Measurements from ENCODE around the gene RIN1. TPM values are rescaled to one million over a fixed set of nuclear protein-coding genes. Genes with fewer than 3 reads are reported as not detected.

RIN1 gene
- total and polyA plus RNA-seq, 9 of the 15 experiments (the other 6 are each of a cell fraction or from before 2014, with no cell fraction given), result 0.01 to 1.2 (median 0.45) TPM; not detected in 1

GRCh38 chr11:66365166-66365565 is 28.9 kb upstream of the RIN1 start:
- ChIA-PET CTCF (ENCODE audit: low intra/inter-chr PET ratio) (no interaction called here), POLR2A (interaction anchor here (1.2 to 3.3 kb wide), 2 partner anchors 14 to 53 kb away, joined by 3 to 16 read pairs; no protein-coding TSS in a partner anchor)
- BruUV-seq (replicated peaks), result no TSS peak
- Histone ChIP-seq H4K20me1 (replicated peaks; ENCODE audit: control insufficient read depth, insufficient read depth, low read length) (peaks cover 29% of the 10 kb centered on the region), H3K9me3 (replicated peaks; ENCODE audit: control insufficient read depth, insufficient read depth, low read depth, low read length) (no peaks in the 10 kb centered on the region), H3K79me2 (ENCODE audit: control insufficient read depth, insufficient read depth, low read length) (peaks cover 32% of the 10 kb centered on the region), H3K9ac (ENCODE audit: insufficient read depth in 1 of 2, low read depth in 2 of 2, low read length in 2 of 2) (0 out of 4 replicates have a peak overlapping the region, but pooled peaks of 1 of the 2 experiments have one; percentile 46), H3K27ac (ENCODE audit: extremely low read depth, low read depth, low read length) (no peak overlapping the region), H3K4me1 (replicated peaks in 1 of 2; ENCODE audit: control insufficient read depth in 2 of 2, insufficient read depth in 2 of 2, low read length in 2 of 2) (peaks cover 8 to 47% of the 10 kb centered on the region in 2 experiments; a peak in 4 of 5 replicates), H3K9me1 (ENCODE audit: control insufficient read depth, insufficient read depth, low read length) (peaks cover 7% of the 10 kb centered on the region), H3K27me3 (ENCODE audit: control insufficient read depth in 2 of 2, insufficient read depth in 2 of 2, low read length in 2 of 2) (no peaks in the 10 kb centered on the region), H3K4me2 (ENCODE audit: insufficient read depth, low read length) (no peak overlapping the region), H2AFZ (ENCODE audit: low read depth, low read length) (no peak overlapping the region), H3K4me3 (no peak overlapping the region), H3K36me3 (ENCODE audit: control insufficient read depth, insufficient read depth, low read length) (peaks cover 78% of the 10 kb centered on the region)
- peak in 2 of 4 experiments; percentile 10 to 18 for DNase-seq (ENCODE audit: extremely low read depth in 1 of 4, low spot score in 3 of 4)
- no peak for FAIRE-seq
- in situ Hi-C loops (cut with MboI) (no loop called here), intact Hi-C loops (cut with micrococcal nuclease) (no loop called here)
- TF ChIP-seq HLTF (IDR thresholded peaks at IDR 0.05) (no peak), ETS1 (conservative IDR thresholded peaks at IDR 0.05; ENCODE audit: control insufficient read depth, low read depth, low read length) (no peak), CBX5 (IDR thresholded peaks at IDR 0.05; ENCODE audit: borderline replicate concordance, low read depth) (no peak), TAF15 (IDR thresholded peaks at IDR 0.05; ENCODE audit: low read depth, low read length) (no peak), POLR2G (IDR thresholded peaks at IDR 0.05; ENCODE audit: low read depth, low read length) (peak; percentile 55), ZBTB1 (CRISPR knock-in tag; IDR thresholded peaks at IDR 0.05; ENCODE audit: borderline replicate concordance, low read depth) (no peak), TCFL5 (CRISPR knock-in tag; conservative IDR thresholded peaks at IDR 0.05) (no peak), GATAD2B (IDR thresholded peaks at IDR 0.05; ENCODE audit: borderline replicate concordance) (no peak), CHCHD3 (CRISPR knock-in tag; IDR thresholded peaks at IDR 0.05) (0 out of 2 replicates have a peak, but pooled peaks have one; percentile 5)
- WGBS (ENCODE audit: insufficient coverage, low coverage, missing lambda C conversion rate), result 86% methylated on average over 5 of the region's 6 CpGs
- ATAC-seq, result no peak

All from K562 (cell line).